Measurements from ENCODE around the gene GRAMD4.
"Not testable (repeated sequence)": the region's sequence is repeated elsewhere in the genome, so short reads cannot be mapped to it uniquely, and the experiment has no call there.

The GRAMD4 gene

GRCh38 chr22:46621243-46621930 lies 1.2 kb downstream of the GRAMD4 start:
- DNase-seq: not testable (repeated sequence)

DNA sequence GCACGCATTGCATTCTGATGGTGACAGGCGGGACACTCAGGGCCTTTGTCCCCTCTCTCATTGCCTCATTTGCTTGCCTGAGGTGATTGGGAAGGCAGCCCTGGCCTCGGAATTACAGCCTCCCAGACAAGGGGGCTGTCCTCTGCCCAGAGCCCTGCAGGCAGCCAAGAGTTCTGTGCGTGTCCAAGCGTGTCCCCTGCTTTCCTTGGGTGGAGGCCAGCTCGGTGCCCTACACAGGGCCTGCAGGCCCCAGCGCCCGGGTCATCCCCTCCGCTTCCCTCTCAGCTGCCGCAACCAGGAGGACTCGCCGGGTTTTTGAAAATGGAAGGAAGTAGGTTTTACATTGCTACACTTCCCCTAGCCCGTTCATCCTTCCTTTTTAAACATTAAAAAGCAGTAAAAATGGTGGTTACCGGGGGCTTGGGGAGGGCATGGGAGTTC lies 1.9 kb downstream of the GRAMD4 start:
- no peak for DNase-seq

GRCh38 chr22:46625113-46625842 lies 5.1 kb downstream of the GRAMD4 start:
- DNase-seq: no peak

- DNase-seq: no peak
Measured at GRCh38 chr22:46625843-46626349, 5.7 kb downstream of the GRAMD4 start.

DNA sequence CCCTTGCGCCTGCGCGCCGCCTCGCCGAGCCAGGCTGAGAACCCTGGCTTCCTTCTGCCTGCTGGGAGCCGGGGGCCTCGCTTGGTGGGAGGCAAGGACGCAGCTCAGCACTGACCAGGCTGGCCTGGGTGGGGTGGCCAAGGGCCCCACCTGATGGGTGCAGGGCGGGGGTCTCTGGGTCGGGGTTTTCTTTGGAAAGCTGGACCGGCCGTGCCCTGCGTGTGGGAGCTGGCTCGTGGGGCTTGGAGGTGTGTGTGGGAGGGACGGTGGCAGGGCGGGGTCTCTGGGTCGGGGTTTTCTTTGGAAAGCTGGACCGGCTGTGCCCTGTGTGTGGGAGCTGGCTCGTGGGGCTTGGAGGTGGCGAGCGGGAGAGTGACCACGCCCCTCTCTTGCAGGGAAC lies 6.2 kb downstream of the GRAMD4 start:
- no peak for DNase-seq

DNA sequence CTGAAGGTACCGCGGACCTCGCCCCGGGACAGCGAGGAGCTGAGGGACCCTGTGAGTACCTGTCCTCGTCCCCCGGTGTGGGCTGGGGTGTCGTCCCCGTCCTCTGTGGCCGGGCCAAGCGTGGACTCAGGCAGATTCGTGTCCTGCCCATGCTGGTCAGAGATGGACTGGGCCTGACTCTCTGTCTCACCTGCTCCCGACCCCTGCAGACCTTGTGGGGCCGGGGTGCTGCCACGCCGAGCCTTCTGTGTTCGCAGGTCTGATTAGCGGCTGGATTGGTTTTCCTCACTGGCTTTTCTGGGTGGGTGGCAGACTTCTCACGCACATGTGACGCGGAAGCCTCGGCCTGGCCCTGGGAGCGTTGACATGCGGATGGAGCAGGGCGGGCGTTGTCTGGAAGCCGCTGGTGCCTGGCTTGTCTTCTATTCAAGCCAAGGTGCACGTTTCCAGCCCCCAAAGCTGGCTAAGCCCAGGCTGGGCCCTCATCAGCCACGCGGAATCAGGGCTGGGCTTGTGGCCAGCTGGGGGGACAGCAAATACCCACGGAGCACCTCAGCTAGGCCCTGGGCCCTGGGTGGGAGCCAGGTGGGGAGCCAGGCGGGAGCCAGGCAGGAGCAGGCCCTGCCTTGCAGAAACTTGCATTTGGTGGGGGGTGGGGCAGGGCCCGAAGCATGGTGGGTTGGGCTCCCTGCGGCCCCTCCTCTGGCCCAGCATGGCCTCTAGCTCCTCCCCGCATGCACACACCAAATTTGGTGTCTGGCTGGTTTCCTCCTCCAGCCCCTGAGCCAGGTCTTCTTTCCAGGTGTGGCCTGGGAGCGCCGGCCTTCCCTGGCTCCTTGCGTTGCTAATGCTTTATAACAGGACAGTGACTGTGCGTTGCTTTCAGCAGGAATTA lies 7.0 kb downstream of the GRAMD4 start:
- no peak for DNase-seq

GRCh38 chr22:46627806-46628482 lies 7.8 kb downstream of the GRAMD4 start:
- DNase-seq: no peak

DNA sequence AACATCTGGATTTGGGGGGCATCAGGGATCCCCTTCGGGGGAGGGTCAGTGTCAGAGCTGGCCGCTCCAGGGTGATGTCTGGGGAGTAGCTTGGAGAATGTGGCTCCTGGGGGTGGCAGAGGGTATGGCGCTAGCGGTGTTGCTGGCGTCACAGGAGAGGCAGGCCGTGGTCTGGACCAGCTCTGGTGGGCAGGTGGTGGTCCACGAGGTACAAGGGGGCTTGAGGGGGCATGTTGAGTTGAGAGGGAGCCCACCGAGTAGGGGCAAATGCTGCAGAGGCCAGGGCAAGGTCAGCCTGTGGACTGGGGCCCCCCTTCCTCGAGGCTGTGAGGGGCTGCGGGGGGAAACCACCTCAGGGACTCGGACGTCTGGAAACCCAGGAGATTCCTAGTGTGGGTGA lies 8.6 kb downstream of the GRAMD4 start:
- no peak for DNase-seq

DNA sequence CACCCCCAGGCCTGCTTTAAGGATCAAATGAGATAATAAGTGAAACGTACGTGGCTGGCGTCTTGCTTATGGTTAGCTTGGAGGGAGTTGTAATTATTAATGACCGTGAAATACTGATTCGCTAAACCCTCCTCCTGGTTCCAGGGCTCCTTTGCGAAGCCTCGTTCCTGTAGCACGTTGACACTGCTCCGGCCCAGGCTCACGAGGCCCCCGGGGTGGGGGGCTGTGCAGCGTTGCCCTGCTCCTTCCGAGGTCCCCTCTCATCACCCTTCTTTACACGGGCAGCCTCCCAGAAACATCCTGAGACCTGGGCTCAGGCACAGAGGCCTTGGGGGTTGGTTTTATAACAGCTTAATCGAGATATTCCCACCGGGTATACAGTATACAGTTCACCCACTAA lies 9.1 kb downstream of the GRAMD4 start:
- no peak for DNase-seq

DNA sequence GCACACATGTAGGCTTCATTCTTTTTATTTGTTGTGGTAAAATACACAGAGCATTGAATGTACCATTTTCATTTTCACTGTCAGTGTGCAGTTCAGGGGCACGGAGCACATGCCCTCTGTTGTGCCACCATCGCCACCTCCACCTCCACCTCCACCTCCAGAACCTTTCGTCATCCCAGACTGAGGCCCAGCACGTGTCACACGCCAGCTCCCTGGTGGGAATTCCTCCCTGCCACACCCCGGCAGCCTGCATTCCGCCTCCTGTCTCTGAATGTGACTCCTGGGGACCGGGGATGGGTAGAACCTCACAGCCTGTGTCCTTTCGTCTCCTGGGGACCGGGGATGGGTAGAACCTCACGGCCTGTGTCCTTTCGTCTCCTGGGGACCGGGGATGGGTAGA lies 10.9 kb downstream of the GRAMD4 start:
- no peak for DNase-seq

DNA sequence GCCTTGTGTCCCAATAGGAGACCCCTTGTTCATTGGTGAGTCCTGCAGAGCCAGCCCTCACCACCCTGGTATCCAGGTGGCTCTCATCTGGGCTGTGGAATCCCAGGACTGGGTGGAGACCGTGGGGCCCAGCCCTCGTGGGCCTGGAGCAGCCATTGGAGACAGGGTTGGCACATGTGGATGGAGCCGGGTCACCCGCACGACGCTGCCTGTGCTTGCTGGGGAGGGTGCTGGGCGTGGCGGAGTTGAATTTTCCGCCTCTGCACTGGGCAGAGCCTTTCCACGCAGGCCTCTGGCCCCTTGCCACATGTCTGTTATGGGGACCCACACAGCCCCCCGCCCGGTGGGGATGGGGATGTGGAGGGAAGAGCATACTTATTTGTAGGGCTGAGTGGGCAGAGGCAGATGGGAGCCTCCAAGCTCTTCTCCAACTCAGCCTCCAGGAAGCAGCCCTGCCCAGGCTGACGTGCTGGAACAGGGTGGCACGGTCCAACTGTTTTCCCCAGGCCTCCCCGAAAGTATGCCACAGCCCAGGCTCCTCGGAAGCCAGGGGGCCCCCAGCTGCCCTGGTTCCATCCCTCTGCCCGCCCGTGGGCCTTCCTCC lies 12.6 kb downstream of the GRAMD4 start:
- DNase-seq: no peak

- DNase-seq: no peak
Measured at GRCh38 chr22:46633334-46633890, 13.2 kb downstream of the GRAMD4 start.

DNA sequence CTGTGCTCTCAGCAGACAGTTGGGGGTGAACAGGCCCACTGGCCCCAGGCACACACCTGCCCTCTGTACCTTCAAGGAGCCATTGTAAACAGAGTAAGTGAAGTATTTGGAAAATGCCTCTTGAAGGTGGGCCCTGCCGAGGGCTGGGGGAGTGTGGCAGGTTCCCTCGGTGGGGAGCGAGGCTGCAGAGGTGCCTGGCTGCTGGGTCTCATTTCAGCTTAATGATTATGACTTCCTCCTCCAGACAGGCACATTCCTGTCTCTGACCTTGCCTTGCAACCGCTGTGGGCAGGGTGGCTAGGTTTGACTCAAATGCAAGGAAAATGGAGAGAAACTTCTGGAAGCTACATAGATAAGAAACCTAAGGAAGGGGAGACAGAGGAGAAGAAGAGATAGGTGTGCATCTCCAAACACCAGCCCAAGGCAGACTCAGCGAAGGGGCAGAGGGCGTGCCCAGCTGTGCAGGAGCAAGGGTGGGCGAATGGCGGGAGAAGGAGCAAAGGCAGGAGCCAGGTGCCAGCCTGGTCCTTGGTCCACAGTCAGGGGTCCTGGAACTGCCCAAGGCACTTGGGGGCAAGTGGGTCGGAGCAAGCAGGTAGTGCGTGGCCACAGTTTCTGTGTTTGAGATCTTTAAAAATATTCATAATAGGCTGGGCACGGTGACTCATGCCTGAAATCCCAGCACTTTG lies 14.0 kb downstream of the GRAMD4 start:
- no peak for DNase-seq

DNA sequence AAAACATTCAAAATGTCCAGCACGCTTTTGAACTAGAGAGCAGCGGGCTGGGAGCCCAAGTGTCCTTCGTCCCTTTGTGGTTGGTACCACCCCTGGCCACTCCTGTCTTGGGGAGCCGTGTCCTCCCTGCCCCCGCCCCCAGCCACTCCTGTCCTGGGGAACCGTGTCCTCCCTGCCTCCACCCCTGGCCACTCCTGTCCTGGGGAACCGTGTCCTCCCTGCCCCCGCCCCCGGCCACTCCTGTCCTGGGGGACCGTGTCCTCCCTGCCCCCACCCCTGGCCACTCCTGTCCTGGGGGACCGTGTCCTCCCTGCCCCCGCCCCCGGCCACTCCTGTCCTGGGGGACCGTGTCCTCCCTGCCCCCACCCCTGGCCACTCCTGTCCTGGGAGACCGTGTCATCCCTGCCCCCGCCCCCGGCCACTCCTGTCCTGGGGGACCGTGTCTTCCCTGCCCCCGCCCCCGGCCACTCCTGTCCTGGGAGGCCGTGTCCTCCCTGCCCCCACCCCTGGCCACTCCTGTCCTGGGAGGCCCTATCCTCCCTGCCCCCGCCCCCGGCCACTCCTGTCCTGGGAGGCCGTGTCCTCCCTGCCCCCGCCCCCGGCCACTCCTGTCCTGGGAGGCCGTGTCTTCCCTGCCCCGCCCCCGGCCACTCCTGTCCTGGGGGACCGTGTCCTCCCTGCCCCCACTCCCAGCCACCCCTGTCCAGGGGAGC lies 14.9 kb downstream of the GRAMD4 start:
- DNase-seq: not testable (repeated sequence)

GRCh38 chr22:46635756-46636155 lies 15.6 kb downstream of the GRAMD4 start:
- DNase-seq: no peak

- no peak for DNase-seq
Measured at GRCh38 chr22:46636221-46637002, 16.2 kb downstream of the GRAMD4 start.

DNA sequence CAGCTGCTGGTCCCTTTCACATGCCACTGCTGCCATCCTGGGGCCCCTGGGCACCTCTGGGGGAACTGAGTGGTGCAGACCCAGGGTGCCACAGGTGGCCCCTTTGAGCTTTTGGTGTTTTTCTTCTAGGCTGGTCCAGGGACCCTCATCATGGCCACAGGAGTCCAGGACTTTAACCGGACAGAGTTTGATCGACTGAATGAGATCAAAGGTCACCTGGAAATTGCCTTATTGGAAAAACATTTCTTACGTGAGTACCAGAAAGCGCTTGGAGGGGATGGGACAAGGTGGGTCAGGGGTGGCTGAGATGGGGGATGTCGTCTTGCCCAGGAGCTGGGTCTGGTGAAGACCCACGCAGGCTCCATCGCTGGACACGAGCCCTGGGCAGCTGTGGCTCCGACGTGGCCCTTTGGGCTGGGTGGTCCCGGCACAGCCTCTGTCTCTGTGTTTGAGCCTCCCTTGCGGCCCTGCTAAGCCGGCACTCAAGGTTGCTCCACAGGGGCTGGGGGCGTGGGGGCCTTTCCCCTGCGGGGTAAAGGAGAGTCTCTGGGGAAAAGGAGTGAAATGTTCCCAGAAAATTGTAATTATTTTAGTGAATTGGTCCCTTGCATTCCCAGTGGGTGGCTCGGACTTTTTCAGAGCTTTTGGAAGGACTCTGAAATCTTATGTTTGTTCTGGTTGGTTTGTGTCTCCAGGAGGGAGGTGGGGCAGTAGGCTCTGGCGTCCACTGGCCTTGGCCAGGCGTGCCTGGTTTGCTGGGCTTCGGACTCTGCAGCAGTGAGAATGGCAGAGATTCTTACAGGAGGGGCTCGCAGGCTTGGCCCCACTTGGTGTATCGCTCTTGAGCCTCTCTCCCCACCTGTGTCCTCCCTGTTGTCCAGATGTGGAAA lies 17.8 kb downstream of the GRAMD4 start:
- DNase-seq: no peak

GRCh38 chr22:46638601-46639431 lies 18.6 kb downstream of the GRAMD4 start:
- DNase-seq: no peak
